ENCODE measurements around the gene HOOK2.

- TF ChIP-seq EZH2 (IDR thresholded peaks at IDR 0.05) (no peak), CEBPB (IDR thresholded peaks at IDR 0.05; ENCODE audit: low read depth) (no peak), CTCF (IDR thresholded peaks at IDR 0.05 in 2 of 3, conservative IDR thresholded peaks at IDR 0.05 in 1 of 3; ENCODE audit: borderline replicate concordance in 1 of 3, insufficient read depth in 1 of 3, low read depth in 2 of 3, low read length in 2 of 3) (no peak), RAD21 (IDR thresholded peaks at IDR 0.05; ENCODE audit: low read depth) (no peak), MAX (IDR thresholded peaks at IDR 0.05) (no peak), POLR2A (IDR thresholded peaks at IDR 0.05; ENCODE audit: borderline replicate concordance, extremely low read depth, insufficient read depth, insufficient read length) (no peak), SP1 (IDR thresholded peaks at IDR 0.05; ENCODE audit: low read depth) (no peak), JUND (IDR thresholded peaks at IDR 0.05) (no peak), POLR2AphosphoS5 (IDR thresholded peaks at IDR 0.05; ENCODE audit: low read depth, low read length) (no peak), ZNF274 (IDR thresholded peaks at IDR 0.05; ENCODE audit: low read depth, low read length) (no peak), ELF1 (IDR thresholded peaks at IDR 0.05; ENCODE audit: borderline replicate concordance, low read depth) (no peak), TCF7L2 (IDR thresholded peaks at IDR 0.05; ENCODE audit: borderline replicate concordance, extremely low read depth, insufficient read depth, insufficient read length) (no peak)
- TF ChIP-seq, protein P1, sequence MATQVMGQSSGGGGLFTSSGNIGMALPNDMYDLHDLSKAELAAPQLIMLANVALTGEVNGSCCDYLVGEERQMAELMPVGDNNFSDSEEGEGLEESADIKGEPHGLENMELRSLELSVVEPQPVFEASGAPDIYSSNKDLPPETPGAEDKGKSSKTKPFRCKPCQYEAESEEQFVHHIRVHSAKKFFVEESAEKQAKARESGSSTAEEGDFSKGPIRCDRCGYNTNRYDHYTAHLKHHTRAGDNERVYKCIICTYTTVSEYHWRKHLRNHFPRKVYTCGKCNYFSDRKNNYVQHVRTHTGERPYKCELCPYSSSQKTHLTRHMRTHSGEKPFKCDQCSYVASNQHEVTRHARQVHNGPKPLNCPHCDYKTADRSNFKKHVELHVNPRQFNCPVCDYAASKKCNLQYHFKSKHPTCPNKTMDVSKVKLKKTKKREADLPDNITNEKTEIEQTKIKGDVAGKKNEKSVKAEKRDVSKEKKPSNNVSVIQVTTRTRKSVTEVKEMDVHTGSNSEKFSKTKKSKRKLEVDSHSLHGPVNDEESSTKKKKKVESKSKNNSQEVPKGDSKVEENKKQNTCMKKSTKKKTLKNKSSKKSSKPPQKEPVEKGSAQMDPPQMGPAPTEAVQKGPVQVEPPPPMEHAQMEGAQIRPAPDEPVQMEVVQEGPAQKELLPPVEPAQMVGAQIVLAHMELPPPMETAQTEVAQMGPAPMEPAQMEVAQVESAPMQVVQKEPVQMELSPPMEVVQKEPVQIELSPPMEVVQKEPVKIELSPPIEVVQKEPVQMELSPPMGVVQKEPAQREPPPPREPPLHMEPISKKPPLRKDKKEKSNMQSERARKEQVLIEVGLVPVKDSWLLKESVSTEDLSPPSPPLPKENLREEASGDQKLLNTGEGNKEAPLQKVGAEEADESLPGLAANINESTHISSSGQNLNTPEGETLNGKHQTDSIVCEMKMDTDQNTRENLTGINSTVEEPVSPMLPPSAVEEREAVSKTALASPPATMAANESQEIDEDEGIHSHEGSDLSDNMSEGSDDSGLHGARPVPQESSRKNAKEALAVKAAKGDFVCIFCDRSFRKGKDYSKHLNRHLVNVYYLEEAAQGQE (IDR thresholded peaks at IDR 0.05; ENCODE audit: low read depth): no peak
Observed at GRCh38 chr19:12804051-12804450, 28.7 kb upstream of the HOOK2 start.

Measured in HCT116 (cell line).